ENCODE data around the gene SLC19A1. TPM values are rescaled to one million over a fixed set of nuclear protein-coding genes. Genes with fewer than 3 reads are reported as not detected.

The SLC19A1 gene
- total RNA-seq, result 10 to 100 TPM in 1 of 2 donors, 1 to 10 TPM in 1; 9.0 to 13.5 TPM
- 10 to 100 TPM; 28.7 to 37.2 TPM for polyA plus RNA-seq (ENCODE audit: insufficient read length in 2 of 2)
- long read RNA-seq, donor 1, partial matches to known transcripts, result 56 of 57 reads
- long read RNA-seq, donor 1, other reads (novel, unspliced or antisense), result 0 of 57 reads
- long read RNA-seq, donor 2, partial matches to known transcripts, result 0 of 1 reads
- long read RNA-seq, donor 2, other reads (novel, unspliced or antisense), result 0 of 1 reads
- long read RNA-seq, donor 3, partial matches to known transcripts, result 0 of 2 reads
- long read RNA-seq, donor 3, other reads (novel, unspliced or antisense), result 0 of 2 reads
- long read RNA-seq, donor 4, partial matches to known transcripts, result 67 of 68 reads
- long read RNA-seq, donor 4, other reads (novel, unspliced or antisense), result 0 of 68 reads

- DNase-seq (ENCODE audit: low read depth in 4 of 6, low spot score in 6 of 6), result peak; percentile 41 to 90 (median 58)
- Histone ChIP-seq H3K4me3 (ENCODE audit: low read depth, low read length) (peak within 1 kb of the TSS; percentile 48), H3K9me3 (ENCODE audit: control insufficient read depth, insufficient read depth, low read length) (no peaks in the 10 kb centered on the region), H3K27me3 (ENCODE audit: control insufficient read depth, insufficient read depth, low read length) (no peaks in the 10 kb centered on the region), H3K4me1 (ENCODE audit: control insufficient read depth, insufficient read depth, low read length) (peaks cover 37% of the 10 kb centered on the region), H3K36me3 (ENCODE audit: control insufficient read depth, insufficient read depth, low read length) (peaks cover 37% of the 10 kb centered on the region), H3K27ac (ENCODE audit: low read depth, low read length) (no peak within 1 kb of the TSS)
- 0% methylated on average over 51 of the region's 59 CpGs for WGBS (ENCODE audit: insufficient coverage)
Measured at GRCh38 chr21:45542242-45542666, at the start of gene SLC19A1. Gene SLC19A1 (minus strand): TSS chr21:45542440. CDS start chr21:45537959, 4,481 bp downstream.

- no peak overlapping the region for H3K27ac ChIP-seq (ENCODE audit: low read depth, low read length)
- H3K27me3 ChIP-seq (ENCODE audit: control insufficient read depth, insufficient read depth, low read length), result peaks cover 16% of the 10 kb centered on the region
- no peak overlapping the region for H3K4me3 ChIP-seq (ENCODE audit: low read depth, low read length)
- no peaks in the 10 kb centered on the region for H3K9me3 ChIP-seq (ENCODE audit: control insufficient read depth, insufficient read depth, low read length)
- no peaks in the 10 kb centered on the region for H3K36me3 ChIP-seq (ENCODE audit: control insufficient read depth, insufficient read depth, low read length)
- 99% methylated on average over 8 of the region's 9 CpGs for WGBS (ENCODE audit: insufficient coverage)
- no peak for DNase-seq (ENCODE audit: low read depth in 4 of 6, low spot score in 6 of 6)
- peaks cover 9% of the 10 kb centered on the region for H3K4me1 ChIP-seq (ENCODE audit: control insufficient read depth, insufficient read depth, low read length)
Measured at GRCh38 chr21:45591619-45592207, 49.5 kb upstream of the SLC19A1 start.

GRCh38 chr21:45590726-45591618, 48.7 kb upstream of the SLC19A1 start:
- DNase-seq (ENCODE audit: low read depth in 4 of 6, low spot score in 6 of 6), result no peak
- H3K9me3 ChIP-seq (ENCODE audit: control insufficient read depth, insufficient read depth, low read length), result peaks cover 3% of the 10 kb centered on the region
- H3K27ac ChIP-seq (ENCODE audit: low read depth, low read length), result no peak overlapping the region
- peak overlapping the region; percentile 9 for H3K4me3 ChIP-seq (ENCODE audit: low read depth, low read length)
- H3K36me3 ChIP-seq (ENCODE audit: control insufficient read depth, insufficient read depth, low read length), result no peaks in the 10 kb centered on the region
- WGBS (ENCODE audit: insufficient coverage), result 7% methylated on average over 48 of the region's 53 CpGs
- H3K27me3 ChIP-seq (ENCODE audit: control insufficient read depth, insufficient read depth, low read length), result peaks cover 16% of the 10 kb centered on the region
- peaks cover 9% of the 10 kb centered on the region for H3K4me1 ChIP-seq (ENCODE audit: control insufficient read depth, insufficient read depth, low read length)

- under 1% methylated on average over 32 of the region's 46 CpGs for WGBS (ENCODE audit: insufficient coverage)
- peak overlapping the region; percentile 18 for H3K4me3 ChIP-seq (ENCODE audit: low read depth, low read length)
- peaks cover 9% of the 10 kb centered on the region for H3K4me1 ChIP-seq (ENCODE audit: control insufficient read depth, insufficient read depth, low read length)
- no peak overlapping the region for H3K27ac ChIP-seq (ENCODE audit: low read depth, low read length)
- peak in 2 of 6 donors; percentile 45 to 51 for DNase-seq (ENCODE audit: low read depth in 4 of 6, low spot score in 6 of 6)
- H3K27me3 ChIP-seq (ENCODE audit: control insufficient read depth, insufficient read depth, low read length), result peaks cover 16% of the 10 kb centered on the region
- peaks cover 4% of the 10 kb centered on the region for H3K9me3 ChIP-seq (ENCODE audit: control insufficient read depth, insufficient read depth, low read length)
- H3K36me3 ChIP-seq (ENCODE audit: control insufficient read depth, insufficient read depth, low read length), result no peaks in the 10 kb centered on the region
Measured at GRCh38 chr21:45590246-45590725, 48.0 kb upstream of the SLC19A1 start.

- Histone ChIP-seq H3K27me3 (ENCODE audit: control insufficient read depth, insufficient read depth, low read length) (peaks cover 16% of the 10 kb centered on the region), H3K27ac (ENCODE audit: low read depth, low read length) (no peak overlapping the region), H3K4me3 (ENCODE audit: low read depth, low read length) (peak overlapping the region; percentile 18), H3K36me3 (ENCODE audit: control insufficient read depth, insufficient read depth, low read length) (no peaks in the 10 kb centered on the region), H3K9me3 (ENCODE audit: control insufficient read depth, insufficient read depth, low read length) (peaks cover 4% of the 10 kb centered on the region), H3K4me1 (ENCODE audit: control insufficient read depth, insufficient read depth, low read length) (peaks cover 9% of the 10 kb centered on the region)
- no peak for DNase-seq (ENCODE audit: low read depth in 4 of 6, low spot score in 6 of 6)
- 32% methylated on average over 38 of the region's 41 CpGs for WGBS (ENCODE audit: insufficient coverage)
Measured at GRCh38 chr21:45589686-45590245, 47.5 kb upstream of the SLC19A1 start.

- no peak for DNase-seq (ENCODE audit: low read depth in 4 of 6, low spot score in 6 of 6)
- no peak overlapping the region for H3K4me3 ChIP-seq (ENCODE audit: low read depth, low read length)
- no peaks in the 10 kb centered on the region for H3K36me3 ChIP-seq (ENCODE audit: control insufficient read depth, insufficient read depth, low read length)
- H3K27me3 ChIP-seq (ENCODE audit: control insufficient read depth, insufficient read depth, low read length), result peaks cover 16% of the 10 kb centered on the region
- H3K4me1 ChIP-seq (ENCODE audit: control insufficient read depth, insufficient read depth, low read length), result peaks cover 9% of the 10 kb centered on the region
- 100% methylated on average over 1 of the region's 5 CpGs for WGBS (ENCODE audit: insufficient coverage)
- no peak overlapping the region for H3K27ac ChIP-seq (ENCODE audit: low read depth, low read length)
- H3K9me3 ChIP-seq (ENCODE audit: control insufficient read depth, insufficient read depth, low read length), result peaks cover 4% of the 10 kb centered on the region
Measured at GRCh38 chr21:45588871-45589491, 46.7 kb upstream of the SLC19A1 start.

GRCh38 chr21:45588086-45588825, 46.0 kb upstream of the SLC19A1 start:
- H3K36me3 ChIP-seq (ENCODE audit: control insufficient read depth, insufficient read depth, low read length), result no peaks in the 10 kb centered on the region
- no peak overlapping the region for H3K4me3 ChIP-seq (ENCODE audit: low read depth, low read length)
- H3K4me1 ChIP-seq (ENCODE audit: control insufficient read depth, insufficient read depth, low read length), result peaks cover 9% of the 10 kb centered on the region
- H3K27ac ChIP-seq (ENCODE audit: low read depth, low read length), result no peak overlapping the region
- DNase-seq (ENCODE audit: low read depth in 4 of 6, low spot score in 6 of 6), result no peak
- peaks cover 4% of the 10 kb centered on the region for H3K9me3 ChIP-seq (ENCODE audit: control insufficient read depth, insufficient read depth, low read length)
- 93% methylated on average over 9 of the region's 10 CpGs for WGBS (ENCODE audit: insufficient coverage)
- H3K27me3 ChIP-seq (ENCODE audit: control insufficient read depth, insufficient read depth, low read length), result peaks cover 16% of the 10 kb centered on the region

GRCh38 chr21:45586289-45586858, 44.1 kb upstream of the SLC19A1 start:
- no peaks in the 10 kb centered on the region for H3K36me3 ChIP-seq (ENCODE audit: control insufficient read depth, insufficient read depth, low read length)
- peaks cover 9% of the 10 kb centered on the region for H3K4me1 ChIP-seq (ENCODE audit: control insufficient read depth, insufficient read depth, low read length)
- peaks cover 18% of the 10 kb centered on the region for H3K27me3 ChIP-seq (ENCODE audit: control insufficient read depth, insufficient read depth, low read length)
- peaks cover 4% of the 10 kb centered on the region for H3K9me3 ChIP-seq (ENCODE audit: control insufficient read depth, insufficient read depth, low read length)
- H3K27ac ChIP-seq (ENCODE audit: low read depth, low read length), result no peak overlapping the region
- no peak for DNase-seq (ENCODE audit: low read depth in 4 of 6, low spot score in 6 of 6)
- WGBS (ENCODE audit: insufficient coverage), result 50% methylated on average over 1 of the region's 5 CpGs
- no peak overlapping the region for H3K4me3 ChIP-seq (ENCODE audit: low read depth, low read length)

Measured in spinal cord (tissue), 10 donors.